ENCODE data around the gene IQCE.

DNA sequence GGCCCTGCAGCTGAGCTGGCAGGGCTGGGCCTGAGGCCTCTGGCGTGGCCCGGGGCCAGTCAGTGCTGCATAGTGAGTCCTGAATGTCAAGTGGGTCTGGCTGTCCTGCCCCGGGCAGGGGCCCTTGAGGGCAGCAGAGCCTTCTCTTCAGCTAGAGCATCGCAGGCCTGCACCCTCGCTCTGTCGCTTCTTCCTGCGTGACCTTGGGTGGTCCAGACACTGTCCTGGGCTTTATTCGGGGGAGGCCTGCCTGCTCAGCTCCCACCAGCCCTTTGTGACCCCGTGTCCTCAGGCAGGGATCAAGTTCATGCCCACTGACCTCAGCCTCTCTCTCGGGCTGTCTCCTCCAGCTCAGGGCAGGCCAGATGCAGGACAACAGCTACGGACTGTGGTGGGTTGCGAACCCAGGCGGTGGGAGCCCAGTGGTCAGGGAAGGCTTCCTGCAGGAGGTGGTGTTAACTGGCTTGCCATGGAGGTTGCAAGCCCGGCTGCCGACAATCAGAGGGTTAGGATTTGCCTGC is 76.4 kb downstream of the IQCE start:
- TF ChIP-seq SP1 (IDR thresholded peaks at IDR 0.05) (no peak), TARDBP (IDR thresholded peaks at IDR 0.05) (no peak), SUZ12 (IDR thresholded peaks at IDR 0.05) (no peak), FOXK2 (IDR thresholded peaks at IDR 0.05) (no peak), ELF4 (IDR thresholded peaks at IDR 0.05) (no peak), NFRKB (IDR thresholded peaks at IDR 0.05) (no peak), ZNF384 (IDR thresholded peaks at IDR 0.05) (no peak), FOXA1 (IDR thresholded peaks at IDR 0.05) (no peak), LEF1 (IDR thresholded peaks at IDR 0.05; ENCODE audit: borderline replicate concordance) (no peak), CTBP1 (IDR thresholded peaks at IDR 0.05; ENCODE audit: borderline replicate concordance) (no peak), ARNT (IDR thresholded peaks at IDR 0.05) (no peak)
- TF ChIP-seq, protein P1, sequence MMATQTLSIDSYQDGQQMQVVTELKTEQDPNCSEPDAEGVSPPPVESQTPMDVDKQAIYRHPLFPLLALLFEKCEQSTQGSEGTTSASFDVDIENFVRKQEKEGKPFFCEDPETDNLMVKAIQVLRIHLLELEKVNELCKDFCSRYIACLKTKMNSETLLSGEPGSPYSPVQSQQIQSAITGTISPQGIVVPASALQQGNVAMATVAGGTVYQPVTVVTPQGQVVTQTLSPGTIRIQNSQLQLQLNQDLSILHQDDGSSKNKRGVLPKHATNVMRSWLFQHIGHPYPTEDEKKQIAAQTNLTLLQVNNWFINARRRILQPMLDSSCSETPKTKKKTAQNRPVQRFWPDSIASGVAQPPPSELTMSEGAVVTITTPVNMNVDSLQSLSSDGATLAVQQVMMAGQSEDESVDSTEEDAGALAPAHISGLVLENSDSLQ (IDR thresholded peaks at IDR 0.05): no peak
